Esophagus muscularis mucosa (tissue), 4 donors: ENCODE results near the gene NCKAP1. TPM values are rescaled to one million over a fixed set of nuclear protein-coding genes. Genes with fewer than 3 reads are reported as not detected.

ENCODE experiments used
- DNase-seq: peaks from one replicate; pipeline ENCODE4 v3.0.0-alpha.2; 2017; ENCODE audit errors: extremely low spot score
- H3K27ac ChIP-seq, 4 donors: fragments of 200-600 bp; sonication (generic); replicated peaks in 1 of 4; 1 replicate in 3 of 4; 2 replicates in 1 of 4; pipeline ENCODE4 v1.5.1; 2016 to 2019; ENCODE audit warnings: mild to moderate bottlenecking in 1 of 4
- H3K27me3 ChIP-seq, 4 donors: fragments of 200-600 bp; sonication (generic); one replicate each; pipeline versions ENCODE4 v1.5.1 to v1.6.0; 2016 to 2019
- H3K36me3 ChIP-seq, 4 donors: fragments of 200-600 bp; sonication (generic); one replicate each; pipeline ENCODE4 v1.5.1; 2016 to 2019
- H3K4me1 ChIP-seq, 4 donors: fragments of 200-600 bp; sonication (generic); one replicate each; pipeline ENCODE4 v1.5.1; 2016 to 2019
- H3K4me3 ChIP-seq, 4 donors: fragments of 200-600 bp; sonication (generic); 1 replicate in 2 of 4; 2 replicates in 2 of 4; pipeline ENCODE4 v1.5.1; 2016 to 2019; ENCODE audit warnings: mild to moderate bottlenecking in 4 of 4, moderate library complexity in 1 of 4
- H3K9me3 ChIP-seq, 4 donors: fragments of 200-600 bp; sonication (generic); 1 replicate in 3 of 4; 2 replicates in 1 of 4; pipeline ENCODE4 v1.5.1; 2016 to 2019
- CTCF ChIP-seq, 3 experiments: fragments of 200-600 bp in 2 of 3; fragments of 450-650 bp in 1 of 3; sonication (generic) in 2 of 3; IDR thresholded peaks; one replicate each; pipeline ENCODE4 v1.5.1; 2017 to 2019; ENCODE audit warnings: antibody characterized with exemption in 3 of 3, mild to moderate bottlenecking in 2 of 3, moderate library complexity in 1 of 3
- EP300 ChIP-seq: sonication (generic); formaldehyde crosslinking; IDR thresholded peaks from one replicate; pipeline ENCODE4 v1.6.1; 2017; ENCODE audit warnings: antibody characterized with exemption
- POLR2A ChIP-seq: fragments of 450-650 bp; IDR thresholded peaks from one replicate; pipeline ENCODE4 v1.6.1; 2017; ENCODE audit warnings: antibody characterized with exemption, moderate library complexity, mild to moderate bottlenecking, low read depth
- POLR2AphosphoS5 ChIP-seq, 2 donors: sonication (generic); formaldehyde crosslinking; IDR thresholded peaks; one replicate each; pipeline ENCODE4 v1.6.1; 2017; ENCODE audit warnings: antibody characterized with exemption in 2 of 2
- WGBS: methylation state at CpG from one replicate; pipeline ENCODE4 v1.1.5; 2018; 5-methylcytosine and 5-hydroxymethylcytosine counted together
- intact Hi-C: fragments of 100-400 bp; cut with DNase I; formaldehyde crosslinking; loops from one replicate; pipeline ENCODE4 v1.15.1; 2023
- total RNA-seq, 4 donors: library from RNA; depleted of rRNA; stranded (reverse); fragments of >200 nt; gene quantifications; one replicate each; pipeline versions ENCODE4 v1.1.0 to v1.2.1, GENCODE V29; 2016

Gene NCKAP1
- total RNA-seq, 4 donors from 2014 or later, result 210 to 288 (median 249) TPM

GRCh38 chr2:182907081-182907830 is 131.0 kb downstream of the NCKAP1 start:
- TF ChIP-seq EP300 (no peak), CTCF (IDR thresholded peaks at IDR 0.05) (no peak), POLR2AphosphoS5 (IDR thresholded peaks at IDR 0.05) (no peak), POLR2A (no peak)
- Histone ChIP-seq H3K4me1 (peaks cover 0 to 42% (median 7%) of the 10 kb centered on the region in 4 donors), H3K4me3 (no peak overlapping the region), H3K27ac (no peak overlapping the region), H3K36me3 (peaks cover 0 to 13% (median 6%) of the 10 kb centered on the region in 4 donors), H3K27me3 (no peaks in the 10 kb centered on the region), H3K9me3 (no peaks in the 10 kb centered on the region)
- 75% methylated on average over 7 of the region's 7 CpGs for WGBS
- intact Hi-C loops, result no loop called here
- no peak for DNase-seq

DNA sequence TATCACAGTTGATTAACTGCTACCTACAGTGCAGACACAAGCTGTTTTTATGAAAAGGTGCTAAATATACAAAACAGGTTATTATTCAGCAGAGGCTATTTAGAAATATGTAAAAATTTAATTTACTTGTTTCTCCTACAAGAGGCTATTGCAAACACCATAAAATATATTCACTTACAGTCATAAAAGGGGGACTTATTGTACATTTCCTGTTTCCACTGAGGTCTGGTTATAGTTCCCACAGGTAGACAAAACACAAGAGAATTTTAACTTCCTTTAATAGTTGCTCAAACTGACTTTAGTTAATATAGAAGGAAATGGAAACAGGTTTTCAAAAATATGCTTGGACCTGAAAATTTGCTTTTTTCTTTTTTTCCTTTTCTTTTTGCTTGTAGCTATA is 131.8 kb downstream of the NCKAP1 start:
- DNase-seq, result no peak
- intact Hi-C loops, result no loop called here
- H3K27ac ChIP-seq, result no peak overlapping the region
- H3K36me3 ChIP-seq, result peaks cover 0 to 12% (median 5%) of the 10 kb centered on the region in 4 donors
- no peak for TF ChIP-seq POLR2A
- TF ChIP-seq POLR2AphosphoS5 (IDR thresholded peaks at IDR 0.05), result no peak
- no peak for TF ChIP-seq CTCF (IDR thresholded peaks at IDR 0.05)
- no peak for TF ChIP-seq EP300
- no peak overlapping the region for H3K4me3 ChIP-seq
- H3K4me1 ChIP-seq, result peaks cover 0 to 34% (median 2%) of the 10 kb centered on the region in 4 donors
- H3K9me3 ChIP-seq, result no peaks in the 10 kb centered on the region
- H3K27me3 ChIP-seq, result no peaks in the 10 kb centered on the region

DNA sequence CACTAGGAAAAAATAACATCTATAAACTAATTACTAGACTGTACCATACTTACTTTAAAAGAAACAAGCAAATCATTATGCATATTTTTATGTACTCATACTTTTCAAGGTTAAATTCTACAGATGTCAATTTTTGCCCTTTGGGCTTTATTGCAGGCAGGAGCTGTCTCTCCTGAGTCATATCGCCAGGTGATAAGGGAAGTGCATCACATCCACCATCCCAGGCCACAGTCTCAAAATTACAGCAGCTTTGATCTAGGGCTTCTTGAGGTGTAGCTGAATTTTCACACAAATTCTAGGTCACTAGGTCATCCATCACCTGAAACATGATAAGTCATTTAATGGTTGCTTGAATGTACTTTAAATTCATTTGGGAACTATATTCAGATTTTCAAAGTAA is 133.4 kb downstream of the NCKAP1 start:
- intact Hi-C loops, result no loop called here
- TF ChIP-seq EP300, result no peak
- TF ChIP-seq POLR2A, result no peak
- TF ChIP-seq CTCF (IDR thresholded peaks at IDR 0.05), result no peak
- no peak for TF ChIP-seq POLR2AphosphoS5 (IDR thresholded peaks at IDR 0.05)
- WGBS, result 95% methylated on average over 1 of the region's 1 CpG
- H3K4me1 ChIP-seq, result peaks cover 0 to 28% (median 2%) of the 10 kb centered on the region in 4 donors
- H3K36me3 ChIP-seq, result peaks cover 0 to 2% (median 0%) of the 10 kb centered on the region in 4 donors
- H3K4me3 ChIP-seq, result no peak overlapping the region
- no peak overlapping the region for H3K27ac ChIP-seq
- no peaks in the 10 kb centered on the region for H3K9me3 ChIP-seq
- no peak for DNase-seq
- no peaks in the 10 kb centered on the region for H3K27me3 ChIP-seq

DNA sequence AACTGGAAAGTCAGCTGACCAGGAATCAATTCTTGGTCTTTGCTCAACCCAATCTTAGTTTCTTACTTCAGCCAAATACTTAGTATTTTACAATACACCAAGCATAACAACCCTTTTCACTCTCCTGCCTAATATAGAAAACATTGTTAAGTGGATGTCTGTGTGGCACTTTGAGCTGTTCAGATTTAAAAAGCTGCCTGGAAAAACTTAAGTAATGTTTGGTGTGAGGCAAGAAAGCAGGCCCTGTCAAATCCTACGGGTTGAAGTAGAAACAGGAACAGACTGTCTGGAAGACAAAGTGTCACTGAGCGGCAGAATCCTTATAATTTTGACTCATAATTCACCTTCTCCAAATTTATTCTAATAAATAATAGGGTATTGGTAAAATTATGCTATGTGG is 134.7 kb downstream of the NCKAP1 start:
- peak overlapping the region in 3 of 4 donors; percentile 50 to 56 (median 54) for H3K27ac ChIP-seq

More for the DNA sequence above, 134.7 kb downstream of the NCKAP1 start:
- no peak overlapping the region for H3K4me3 ChIP-seq
- no peak for DNase-seq
- TF ChIP-seq EP300 (no peak), POLR2AphosphoS5 (IDR thresholded peaks at IDR 0.05) (no peak), POLR2A (no peak), CTCF (IDR thresholded peaks at IDR 0.05) (no peak)
- no peaks in the 10 kb centered on the region for H3K27me3 ChIP-seq
- WGBS, result 53% methylated on average over 2 of the region's 2 CpGs
- H3K9me3 ChIP-seq, result no peaks in the 10 kb centered on the region
- H3K36me3 ChIP-seq, result no peaks in the 10 kb centered on the region
- intact Hi-C loops, result no loop called here
- H3K4me1 ChIP-seq, result peaks cover 0 to 28% (median 2%) of the 10 kb centered on the region in 4 donors
